ENCODE measurements around the gene EFHC2. TPM values are rescaled to one million over a fixed set of nuclear protein-coding genes. Genes with fewer than 3 reads are reported as not detected.

The EFHC2 gene
- total RNA-seq, 2 experiments from 2014 or later = 0.64 to 0.77 TPM

DNA sequence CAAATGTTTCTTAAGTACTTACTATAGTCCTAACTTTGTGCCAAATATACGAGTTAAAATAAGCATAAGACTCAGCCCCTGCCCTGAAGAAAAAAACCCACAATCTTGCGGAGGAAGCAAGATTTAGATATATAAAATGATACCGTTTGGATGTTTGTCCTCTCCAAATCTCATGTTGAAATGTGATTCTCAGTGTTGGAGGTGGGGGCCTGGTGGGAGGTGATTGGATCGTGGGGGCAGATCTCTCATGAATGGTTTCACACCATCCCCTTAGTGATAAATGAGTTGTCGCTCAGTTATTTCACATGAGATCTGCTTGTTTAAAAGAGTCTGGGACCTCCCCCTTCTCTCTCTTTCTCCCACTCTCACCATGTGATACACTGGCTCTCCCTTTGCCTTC is 28.7 kb downstream of the EFHC2 start:
- DNase-seq (no peak), ATAC-seq (ENCODE audit: low read depth) (no peak)
- H3K36me3 Mint-ChIP-seq = no peaks in the 10 kb centered on the region
- POLR2A ChIA-PET = no interaction called here
- no peak overlapping the region for H3K27ac Mint-ChIP-seq
- H3K4me1 Mint-ChIP-seq = peaks cover 9% of the 10 kb centered on the region
- H3K9me3 Mint-ChIP-seq = peaks cover 2% of the 10 kb centered on the region
- H3K4me3 Mint-ChIP-seq = no peak overlapping the region
- H3K27me3 Mint-ChIP-seq = no peaks in the 10 kb centered on the region

DNA sequence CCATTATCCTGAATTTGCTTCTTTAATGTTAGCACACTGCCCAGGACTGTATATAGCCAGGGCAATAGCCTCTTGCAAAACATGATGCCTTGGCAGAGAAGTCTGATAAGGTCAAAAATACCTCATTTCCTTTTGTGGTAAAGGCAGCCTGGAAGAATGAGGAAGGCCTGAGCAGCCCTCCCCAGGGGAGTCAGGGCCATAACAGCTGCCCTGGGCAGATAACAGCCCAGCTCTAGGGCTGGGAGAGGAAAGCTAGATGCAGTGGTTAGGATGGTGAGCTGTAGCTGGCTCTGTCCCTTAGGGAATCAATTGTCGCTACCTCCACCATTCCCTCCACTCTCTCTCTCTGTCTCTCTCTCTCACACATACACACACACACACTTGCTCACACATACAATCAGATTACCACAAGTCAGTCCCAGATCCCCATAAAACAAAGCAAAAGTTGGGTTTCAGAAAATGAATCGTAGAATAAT is 29.2 kb downstream of the EFHC2 start:
- Mint-ChIP-seq H3K27me3 (no peaks in the 10 kb centered on the region), H3K27ac (peak overlapping the region; percentile 47), H3K36me3 (no peaks in the 10 kb centered on the region), H3K9me3 (peaks cover 2% of the 10 kb centered on the region), H3K4me3 (no peak overlapping the region), H3K4me1 (peaks cover 9% of the 10 kb centered on the region)
- no peak for DNase-seq
- peak; percentile 30 for ATAC-seq (ENCODE audit: low read depth)
- POLR2A ChIA-PET = no interaction called here

DNA sequence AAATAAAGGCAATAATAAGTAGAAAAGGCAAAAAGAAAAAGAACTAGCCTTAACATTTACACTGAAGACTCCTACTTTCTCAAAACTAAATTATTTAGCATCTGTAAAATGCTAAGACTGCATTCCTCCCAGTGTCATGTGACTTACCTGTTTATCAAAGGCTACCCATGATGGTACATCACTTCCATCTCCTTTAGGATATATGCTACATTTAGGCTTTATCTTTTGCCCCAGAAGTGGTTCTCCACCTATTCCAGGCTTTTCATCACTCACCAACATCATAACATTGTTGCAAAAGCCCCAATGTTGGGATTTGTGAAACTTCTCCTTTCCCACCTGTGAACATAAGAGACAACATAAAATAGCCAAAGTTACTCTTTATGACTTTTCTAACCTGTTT is 31.1 kb downstream of the EFHC2 start:
- no peaks in the 10 kb centered on the region for H3K36me3 Mint-ChIP-seq
- no peaks in the 10 kb centered on the region for H3K27me3 Mint-ChIP-seq
- ATAC-seq (ENCODE audit: low read depth) (no peak), DNase-seq (no peak)
- no peak overlapping the region for H3K27ac Mint-ChIP-seq
- no peak overlapping the region for H3K4me3 Mint-ChIP-seq
- H3K9me3 Mint-ChIP-seq = peaks cover 2% of the 10 kb centered on the region
- H3K4me1 Mint-ChIP-seq = peaks cover 9% of the 10 kb centered on the region
- POLR2A ChIA-PET = no interaction called here

DNA sequence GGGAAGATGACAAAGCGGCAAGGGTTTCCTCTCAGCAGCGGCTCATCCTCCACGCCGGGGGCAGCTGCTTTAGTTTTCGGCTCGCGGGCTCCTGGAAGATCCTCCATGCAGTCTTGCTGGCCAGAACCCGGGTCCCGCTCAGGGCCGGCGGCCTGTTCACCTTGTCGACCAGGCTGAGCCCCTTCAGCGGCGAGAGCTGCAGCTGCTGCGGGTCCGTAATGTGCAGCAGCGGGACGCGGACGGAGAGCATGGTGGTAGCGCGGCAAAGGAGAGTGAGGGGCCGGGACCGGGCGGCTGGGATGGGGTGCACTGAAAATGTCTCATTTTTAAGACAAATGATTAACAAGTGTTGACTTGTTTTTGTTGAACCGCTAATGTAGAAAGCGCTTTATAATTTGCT is 33.2 kb downstream of the EFHC2 start:
- Mint-ChIP-seq H3K9me3 (peaks cover 2% of the 10 kb centered on the region), H3K27ac (no peak overlapping the region), H3K36me3 (no peaks in the 10 kb centered on the region), H3K27me3 (no peaks in the 10 kb centered on the region), H3K4me1 (peaks cover 9% of the 10 kb centered on the region), H3K4me3 (no peak overlapping the region)
- POLR2A ChIA-PET = no interaction called here
- ATAC-seq (ENCODE audit: low read depth) = no peak
- no peak for DNase-seq

DNA sequence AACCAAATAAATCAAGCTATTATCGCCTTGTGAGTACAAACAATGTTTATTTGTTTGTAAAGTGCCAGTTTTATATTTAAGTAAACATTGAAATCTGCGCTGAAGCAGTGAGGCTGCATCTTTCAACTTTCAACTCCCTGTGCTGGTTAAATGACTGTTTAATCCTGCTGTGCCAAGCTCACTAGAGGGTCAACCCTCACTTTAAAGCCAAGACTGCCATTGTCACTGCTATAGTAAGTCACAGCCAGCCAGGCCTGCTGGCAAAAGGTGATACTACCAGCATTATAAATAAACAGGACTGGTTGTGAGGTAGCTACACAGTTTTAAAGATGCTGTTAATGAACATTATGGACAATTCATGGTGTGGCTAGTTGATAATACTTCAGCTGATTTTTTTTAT is 34.6 kb downstream of the EFHC2 start:
- Mint-ChIP-seq H3K4me1 (peaks cover under 1% of the 10 kb centered on the region), H3K27me3 (no peaks in the 10 kb centered on the region), H3K27ac (no peak overlapping the region), H3K4me3 (no peak overlapping the region), H3K9me3 (peaks cover 2% of the 10 kb centered on the region), H3K36me3 (no peaks in the 10 kb centered on the region)
- POLR2A ChIA-PET = no interaction called here
- no peak for DNase-seq
- no peak for ATAC-seq (ENCODE audit: low read depth)

DNA sequence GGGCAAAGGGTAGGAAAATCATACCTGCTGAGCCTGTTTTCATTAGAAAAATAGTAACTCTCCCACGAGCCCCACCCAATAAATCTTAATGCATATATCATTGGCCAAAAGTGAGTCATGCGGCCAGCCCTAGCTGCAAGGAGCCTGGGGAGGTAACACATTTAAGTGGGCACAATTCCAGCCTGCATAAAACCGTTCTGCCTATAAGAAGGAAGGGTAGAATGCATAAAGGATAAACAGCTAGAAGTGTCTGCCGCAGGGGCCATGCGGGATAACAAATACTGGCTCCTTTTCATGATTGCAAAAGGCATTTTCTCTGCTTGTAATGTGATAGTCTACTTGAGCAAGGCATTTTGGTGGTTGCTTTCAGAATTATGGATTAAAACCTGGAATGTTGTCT is 37.1 kb downstream of the EFHC2 start:
- H3K36me3 Mint-ChIP-seq = no peaks in the 10 kb centered on the region
- no peaks in the 10 kb centered on the region for H3K9me3 Mint-ChIP-seq
- no peaks in the 10 kb centered on the region for H3K4me1 Mint-ChIP-seq
- H3K27ac Mint-ChIP-seq = no peak overlapping the region
- POLR2A ChIA-PET = no interaction called here
- H3K27me3 Mint-ChIP-seq = no peaks in the 10 kb centered on the region
- H3K4me3 Mint-ChIP-seq = no peak overlapping the region
- DNase-seq = no peak
- ATAC-seq (ENCODE audit: low read depth) = no peak

DNA sequence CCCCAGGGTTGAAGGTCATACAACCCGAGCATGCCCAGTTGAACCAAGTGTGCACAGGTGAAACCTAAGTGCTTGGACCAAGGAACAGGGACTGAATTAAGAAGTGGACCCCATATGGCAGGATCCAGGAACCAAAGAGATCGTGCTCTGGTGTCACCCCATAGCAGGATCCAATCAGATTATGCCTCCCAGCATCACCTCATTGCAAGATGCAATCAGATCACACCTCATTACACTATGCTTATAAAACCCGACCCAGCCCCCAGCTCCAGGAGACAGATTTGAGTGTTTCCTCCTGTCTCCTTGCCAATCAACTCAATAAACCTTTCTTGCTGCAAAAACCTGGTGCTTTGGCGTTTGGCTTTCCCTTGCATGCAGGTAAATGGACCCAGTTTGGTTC is 37.6 kb downstream of the EFHC2 start:
- Mint-ChIP-seq H3K27me3 (no peaks in the 10 kb centered on the region), H3K4me3 (no peak overlapping the region), H3K36me3 (no peaks in the 10 kb centered on the region), H3K4me1 (no peaks in the 10 kb centered on the region), H3K27ac (no peak overlapping the region), H3K9me3 (no peaks in the 10 kb centered on the region)
- POLR2A ChIA-PET = no interaction called here
- ATAC-seq (ENCODE audit: low read depth) = no peak
- no peak for DNase-seq

DNA sequence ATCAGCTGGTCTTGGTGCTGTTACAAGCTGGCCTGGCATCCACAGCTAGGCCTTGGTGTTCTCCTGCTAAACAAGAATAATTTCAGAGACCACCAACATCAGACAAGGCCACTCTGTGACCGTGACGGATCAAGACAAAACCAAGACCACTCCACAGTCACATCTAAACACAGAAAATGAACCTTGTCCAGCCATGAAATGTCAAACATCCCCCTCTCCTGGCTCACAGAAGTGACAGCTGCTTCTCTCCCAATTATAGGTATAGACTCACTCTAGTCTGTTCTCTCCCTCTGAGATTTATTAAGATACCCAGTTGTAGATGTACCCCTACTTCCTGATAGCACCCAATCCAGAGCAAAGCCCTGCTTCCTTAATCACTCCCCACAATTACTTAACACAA is 40.4 kb downstream of the EFHC2 start:
- Mint-ChIP-seq H3K27ac (no peak overlapping the region), H3K36me3 (no peaks in the 10 kb centered on the region), H3K9me3 (no peaks in the 10 kb centered on the region), H3K27me3 (no peaks in the 10 kb centered on the region), H3K4me3 (no peak overlapping the region), H3K4me1 (no peaks in the 10 kb centered on the region)
- ATAC-seq (ENCODE audit: low read depth) (no peak), DNase-seq (no peak)
- POLR2A ChIA-PET = no interaction called here

DNA sequence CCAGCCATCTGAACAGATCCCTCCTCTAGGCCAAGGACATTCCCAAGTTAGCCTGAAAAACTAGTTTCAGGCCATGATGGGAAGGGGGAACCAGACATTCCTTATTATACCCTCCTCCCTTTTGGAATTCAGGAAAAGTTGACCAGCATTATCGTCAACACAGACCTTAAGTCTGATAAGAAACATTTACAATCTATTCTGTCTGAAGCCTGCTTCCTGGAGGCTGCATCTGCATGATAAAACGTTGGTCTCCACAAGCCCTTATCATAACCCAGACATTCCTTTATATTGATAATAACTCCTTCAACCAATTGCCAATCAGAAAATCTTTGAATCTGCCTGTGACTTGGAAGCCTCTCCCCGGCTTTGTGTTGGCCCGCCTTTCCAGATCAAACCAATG is 44.3 kb downstream of the EFHC2 start:
- H3K9me3 Mint-ChIP-seq = no peaks in the 10 kb centered on the region
- DNase-seq = no peak
- no peaks in the 10 kb centered on the region for H3K27me3 Mint-ChIP-seq
- no peak overlapping the region for H3K27ac Mint-ChIP-seq
- no peak overlapping the region for H3K4me3 Mint-ChIP-seq
- ATAC-seq (ENCODE audit: low read depth) = no peak
- H3K4me1 Mint-ChIP-seq = no peaks in the 10 kb centered on the region
- H3K36me3 Mint-ChIP-seq = no peaks in the 10 kb centered on the region
- POLR2A ChIA-PET = no interaction called here

DNA sequence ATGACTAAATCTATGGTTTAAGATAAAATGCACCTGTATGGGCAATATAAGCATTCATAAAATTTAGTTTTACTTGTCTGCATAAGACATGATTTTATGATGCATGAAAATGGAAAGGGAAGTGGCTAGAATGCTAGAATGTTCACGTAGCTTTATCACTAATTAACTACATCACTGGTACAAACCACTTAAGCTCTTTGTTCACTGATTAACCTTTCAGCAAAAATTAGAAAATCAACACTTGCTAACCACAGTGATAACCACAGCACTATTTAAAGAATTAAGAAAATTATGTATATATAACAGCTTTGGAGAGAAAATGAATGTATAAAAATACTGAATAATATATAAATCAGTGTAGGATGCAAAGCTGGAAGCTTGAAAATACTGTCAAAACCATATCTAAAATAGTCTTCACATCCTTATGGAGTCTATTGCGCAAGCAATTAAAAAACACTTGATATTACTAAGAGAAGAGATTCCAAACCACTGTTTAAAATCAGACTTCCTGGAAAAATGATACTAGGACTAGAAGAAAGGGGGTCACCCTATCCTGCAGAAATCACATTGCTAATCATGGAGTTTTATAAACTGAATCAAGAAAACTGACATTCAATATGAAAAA is 51.9 kb downstream of the EFHC2 start:
- no peaks in the 10 kb centered on the region for H3K36me3 Mint-ChIP-seq
- H3K27me3 Mint-ChIP-seq = no peaks in the 10 kb centered on the region
- H3K4me3 Mint-ChIP-seq = no peak overlapping the region
- POLR2A ChIA-PET = no interaction called here
- peaks cover 3% of the 10 kb centered on the region for H3K9me3 Mint-ChIP-seq
- DNase-seq = no peak
- no peaks in the 10 kb centered on the region for H3K4me1 Mint-ChIP-seq
- ATAC-seq (ENCODE audit: low read depth) = no peak
- no peak overlapping the region for H3K27ac Mint-ChIP-seq

DNA sequence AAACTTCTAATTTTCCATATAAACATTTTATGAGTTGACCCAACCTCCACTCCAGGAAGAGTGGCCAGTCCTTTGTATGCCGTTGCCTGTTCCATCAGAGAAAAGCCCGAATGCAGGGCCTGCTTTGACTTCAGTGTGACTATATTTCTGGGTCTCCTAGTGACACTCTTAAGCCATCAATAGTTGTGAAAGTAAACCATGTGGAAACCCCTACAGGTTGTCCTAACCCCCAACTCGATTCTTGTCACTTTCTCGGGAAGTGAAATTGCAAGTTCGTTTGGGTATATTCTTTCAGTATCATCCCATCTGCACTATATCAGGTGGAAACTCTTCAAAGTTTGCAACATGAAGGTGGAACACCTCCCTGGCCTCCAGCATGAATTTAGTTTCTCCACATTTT is 52.8 kb downstream of the EFHC2 start:
- no peak for ATAC-seq (ENCODE audit: low read depth)
- Mint-ChIP-seq H3K27ac (no peak overlapping the region), H3K27me3 (no peaks in the 10 kb centered on the region), H3K4me1 (no peaks in the 10 kb centered on the region), H3K9me3 (peaks cover 3% of the 10 kb centered on the region), H3K4me3 (no peak overlapping the region), H3K36me3 (no peaks in the 10 kb centered on the region)
- DNase-seq = no peak
- POLR2A ChIA-PET = no interaction called here

DNA sequence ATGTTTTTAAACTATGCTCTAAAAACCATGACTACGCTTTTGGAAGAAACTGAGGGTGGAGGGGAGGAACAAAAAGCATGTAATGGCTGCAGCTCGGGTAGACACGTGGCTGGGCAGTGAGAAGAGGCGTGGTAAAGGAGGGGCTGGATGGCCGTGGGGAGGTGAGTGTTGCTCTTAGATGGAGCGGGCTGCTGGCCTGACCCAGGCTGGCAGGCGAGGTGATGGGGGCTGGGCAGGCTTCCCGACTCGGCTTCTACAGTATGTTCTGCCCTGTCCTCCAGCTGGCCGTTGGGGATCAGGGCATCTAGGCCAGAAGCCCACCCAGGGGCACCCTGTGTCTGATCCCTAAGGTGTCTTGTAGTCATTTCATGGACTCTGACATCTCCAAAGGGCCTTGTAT is 60.7 kb downstream of the EFHC2 start:
- ATAC-seq (ENCODE audit: low read depth) (no peak), DNase-seq (no peak)
- H3K27me3 Mint-ChIP-seq = no peaks in the 10 kb centered on the region
- H3K36me3 Mint-ChIP-seq = no peaks in the 10 kb centered on the region
- H3K4me1 Mint-ChIP-seq = no peaks in the 10 kb centered on the region
- H3K27ac Mint-ChIP-seq = no peak overlapping the region
- POLR2A ChIA-PET = interaction anchor here (0.7 kb wide), 1 partner anchor 12 kb away, joined by 3 read pairs; no protein-coding TSS in a partner anchor
- H3K4me3 Mint-ChIP-seq = no peak overlapping the region
- no peaks in the 10 kb centered on the region for H3K9me3 Mint-ChIP-seq

DNA sequence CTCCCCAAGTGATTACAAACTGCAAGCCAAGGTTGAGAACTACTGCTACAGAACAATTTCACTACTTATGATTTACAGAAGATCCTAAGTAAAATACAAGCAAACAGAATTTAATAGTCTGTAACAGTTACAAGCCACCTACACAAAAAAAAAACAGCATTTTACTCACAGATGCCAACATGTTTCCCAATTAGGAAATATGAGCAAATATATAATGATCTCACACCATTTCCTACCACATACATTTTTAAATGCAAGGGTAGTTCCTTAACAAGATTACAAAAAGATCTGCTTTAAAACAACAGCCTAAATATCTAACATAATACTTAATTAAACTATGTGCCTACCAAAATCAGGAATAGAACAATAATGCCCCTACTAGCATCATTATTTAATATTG is 63.4 kb downstream of the EFHC2 start:
- Mint-ChIP-seq H3K9me3 (no peaks in the 10 kb centered on the region), H3K4me3 (no peak overlapping the region), H3K4me1 (peaks cover under 1% of the 10 kb centered on the region), H3K27ac (no peak overlapping the region), H3K36me3 (no peaks in the 10 kb centered on the region), H3K27me3 (no peaks in the 10 kb centered on the region)
- ATAC-seq (ENCODE audit: low read depth) = no peak
- POLR2A ChIA-PET = interaction anchor here (0.7 kb wide), 1 partner anchor 758 kb away, joined by 3 read pairs; no protein-coding TSS in a partner anchor
- DNase-seq = no peak

DNA sequence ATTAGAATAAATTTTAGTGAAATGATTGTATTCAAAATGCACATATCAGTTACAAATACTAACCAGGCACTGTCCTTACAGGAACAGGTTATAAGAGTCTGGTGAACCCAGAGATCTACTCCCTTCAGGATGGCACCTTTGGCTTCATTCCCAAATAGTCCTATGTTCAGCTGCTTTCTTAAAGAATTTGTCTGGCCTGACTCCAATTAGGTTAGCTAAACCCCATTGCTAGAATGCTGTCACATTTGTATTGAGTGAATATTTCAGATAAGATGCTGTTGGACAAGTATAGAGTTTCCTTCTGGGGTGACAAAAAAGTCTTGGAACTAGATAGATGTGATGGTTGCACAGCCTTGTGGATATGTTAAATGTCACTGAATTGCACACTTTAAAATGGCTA is 69.4 kb downstream of the EFHC2 start:
- peaks cover 1% of the 10 kb centered on the region for H3K4me1 Mint-ChIP-seq
- H3K4me3 Mint-ChIP-seq = no peak overlapping the region
- no peak for DNase-seq
- no peaks in the 10 kb centered on the region for H3K27me3 Mint-ChIP-seq
- POLR2A ChIA-PET = no interaction called here
- ATAC-seq (ENCODE audit: low read depth) = no peak
- no peaks in the 10 kb centered on the region for H3K9me3 Mint-ChIP-seq
- H3K27ac Mint-ChIP-seq = no peak overlapping the region
- no peaks in the 10 kb centered on the region for H3K36me3 Mint-ChIP-seq

DNA sequence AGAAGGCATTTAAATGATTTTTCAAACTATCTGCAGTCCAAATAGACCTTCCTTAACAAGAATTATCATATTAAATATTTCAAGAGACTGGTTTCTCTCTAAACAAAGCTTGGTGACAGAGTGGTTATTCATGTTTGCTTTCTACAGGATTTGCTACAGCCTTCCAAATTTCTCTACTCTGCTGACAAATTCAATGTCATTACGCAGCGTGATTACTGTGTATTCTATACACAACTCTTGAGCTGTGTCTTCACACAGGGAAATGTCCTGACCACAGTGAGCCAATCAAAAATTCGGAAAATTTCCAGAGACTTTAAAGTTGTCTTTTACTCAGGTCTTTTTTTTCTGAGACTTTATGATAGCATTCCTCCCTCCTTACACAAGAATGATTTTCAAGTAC is 75.6 kb downstream of the EFHC2 start:
- H3K36me3 Mint-ChIP-seq = no peaks in the 10 kb centered on the region
- H3K4me1 Mint-ChIP-seq = peaks cover 11% of the 10 kb centered on the region
- POLR2A ChIA-PET = no interaction called here
- ATAC-seq (ENCODE audit: low read depth) = no peak
- no peaks in the 10 kb centered on the region for H3K9me3 Mint-ChIP-seq
- no peaks in the 10 kb centered on the region for H3K27me3 Mint-ChIP-seq
- no peak overlapping the region for H3K27ac Mint-ChIP-seq
- DNase-seq = no peak
- H3K4me3 Mint-ChIP-seq = no peak overlapping the region
